GM19023 (cell line): ENCODE data around the gene E2F6.

ENCODE experiments used
- ATAC-seq: cut with Tn5 transposase; IDR thresholded peaks from one replicate; pipeline ENCODE4 v1.9.1; 2021; ENCODE audit warnings: mild to moderate bottlenecking, moderate library complexity; ENCODE audit not compliant: unreplicated experiment

Gene E2F6

DNA sequence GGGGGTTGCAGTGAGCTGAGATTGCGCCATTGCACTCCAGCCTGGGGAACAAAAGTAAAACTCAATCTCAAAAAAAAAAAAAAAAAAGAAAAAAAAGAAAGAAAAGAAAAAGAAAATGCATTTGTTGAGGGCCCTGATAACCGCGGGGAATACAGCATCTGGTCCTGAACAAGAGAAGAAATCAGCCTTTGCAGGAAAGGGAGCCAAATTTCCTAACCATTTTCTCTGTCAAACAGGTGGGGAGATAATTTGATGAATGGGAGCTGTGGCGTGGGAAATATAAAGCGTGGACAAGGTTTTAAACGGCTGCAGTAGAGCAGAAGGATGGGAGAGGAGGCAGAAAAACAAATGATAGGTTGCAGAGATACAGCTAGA is 864 bp downstream of the E2F6 start:
- no peak for ATAC-seq

DNA sequence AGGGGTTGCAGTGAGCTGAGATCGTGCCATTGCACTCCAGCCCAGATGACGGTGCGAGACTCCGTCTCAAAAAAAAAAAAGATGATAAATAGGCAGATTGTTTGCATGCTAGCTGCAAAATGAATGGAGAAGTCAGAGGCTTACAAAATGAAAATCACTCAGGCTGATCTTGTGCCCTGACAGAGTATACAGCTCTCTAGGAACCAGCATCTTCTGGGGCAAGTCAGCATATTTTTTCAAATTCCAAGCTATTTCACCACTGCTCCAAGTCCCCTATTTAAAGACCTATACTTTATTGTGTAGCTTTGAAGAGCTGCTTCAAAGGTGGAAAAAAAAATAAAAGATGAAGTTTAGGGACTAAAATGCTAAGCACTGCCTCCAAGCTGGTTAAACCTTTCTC is 6.1 kb downstream of the E2F6 start:
- no peak for ATAC-seq

DNA sequence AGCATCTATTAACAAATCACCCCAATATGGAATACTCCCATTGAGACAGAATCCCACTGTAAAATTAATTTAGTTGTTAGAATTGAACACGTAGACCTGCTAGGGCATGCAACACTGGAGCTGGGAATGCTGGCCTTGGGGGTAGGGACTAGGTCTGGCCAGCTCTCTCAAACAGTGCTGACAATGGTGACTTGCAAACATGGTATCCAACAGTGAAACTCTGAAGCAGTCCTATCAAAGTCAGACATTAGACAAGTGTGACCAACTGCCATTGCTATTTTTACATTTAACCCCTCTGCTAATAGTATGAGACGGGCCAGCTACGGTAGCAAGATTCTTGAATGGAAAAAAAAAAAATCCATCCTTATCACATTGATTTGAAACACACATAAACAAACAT is 7.2 kb downstream of the E2F6 start:
- ATAC-seq = no peak

DNA sequence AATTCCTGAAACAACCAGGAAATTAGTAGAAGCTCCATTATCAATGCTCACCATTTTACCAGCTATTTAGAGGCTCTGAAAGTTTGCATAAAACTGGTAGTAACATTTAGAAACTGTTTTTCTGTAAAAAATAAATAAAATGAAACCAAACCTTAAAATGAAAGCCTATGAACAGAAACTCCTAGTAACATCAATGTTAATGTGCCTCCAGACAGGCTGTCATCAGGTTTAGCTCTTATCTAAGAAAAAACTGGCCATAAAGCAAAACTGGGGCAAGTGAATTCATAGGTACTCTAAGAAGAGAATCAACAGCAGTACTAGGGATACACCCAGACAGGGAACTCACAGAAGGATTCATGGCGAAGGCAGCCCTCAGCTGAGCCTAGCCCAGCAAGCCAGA is 8.0 kb downstream of the E2F6 start:
- no peak for ATAC-seq

DNA sequence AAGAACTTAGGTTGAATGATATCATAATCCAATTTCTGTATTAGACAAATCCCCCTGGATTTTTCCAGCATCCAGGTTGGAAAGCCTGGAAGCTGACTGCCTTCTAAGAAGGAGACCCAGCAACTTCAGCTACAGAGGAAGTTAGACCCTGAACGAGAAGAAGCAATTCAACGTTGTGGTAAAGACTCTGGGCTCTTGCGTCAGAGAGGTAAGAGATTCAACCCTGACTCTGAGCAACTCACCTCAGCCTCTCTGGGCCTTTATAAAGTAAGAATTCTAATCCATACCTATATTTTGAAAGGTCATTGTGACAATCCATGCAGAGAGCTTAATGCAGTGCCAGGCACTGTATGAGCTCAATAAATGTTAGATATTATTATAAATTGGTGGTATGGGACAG is 9.7 kb downstream of the E2F6 start:
- ATAC-seq = no peak

DNA sequence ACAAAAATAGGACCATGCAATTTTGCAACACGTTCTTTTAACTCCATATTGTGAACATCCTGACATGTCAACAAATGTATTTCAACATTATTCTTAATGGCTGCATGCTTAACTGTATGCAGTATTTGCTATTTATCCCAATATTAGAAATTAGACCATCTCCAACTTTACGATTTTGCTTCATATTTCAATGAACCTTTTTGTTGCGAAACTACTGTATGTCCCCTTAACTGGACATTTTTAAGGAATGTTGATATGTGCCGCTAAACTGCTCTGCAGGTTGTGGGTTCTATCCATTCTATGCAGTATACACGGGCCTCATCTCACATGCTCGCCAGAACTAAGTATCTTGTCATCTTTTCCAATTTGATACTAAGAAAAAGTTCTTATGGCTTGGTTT is 11.1 kb downstream of the E2F6 start:
- no peak for ATAC-seq

DNA sequence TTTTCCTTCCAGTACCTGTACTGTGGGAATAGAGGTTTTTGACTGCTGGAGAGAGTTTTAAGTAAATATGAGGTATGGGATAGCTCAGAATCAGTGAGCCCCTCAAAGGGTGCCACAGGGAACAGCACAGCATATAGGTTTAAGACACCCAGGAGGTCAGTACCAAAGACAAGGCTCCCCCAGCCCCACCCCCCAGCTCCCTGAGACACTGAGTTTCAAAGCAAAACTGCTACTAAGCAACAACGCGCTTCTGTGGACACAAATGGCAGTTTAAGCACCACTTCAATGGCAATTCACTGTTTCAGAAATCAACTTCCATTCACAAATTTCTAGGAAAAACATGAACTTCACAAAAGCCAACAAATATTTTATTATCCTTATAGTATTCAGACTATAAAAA is 15.2 kb downstream of the E2F6 start:
- ATAC-seq = no peak

DNA sequence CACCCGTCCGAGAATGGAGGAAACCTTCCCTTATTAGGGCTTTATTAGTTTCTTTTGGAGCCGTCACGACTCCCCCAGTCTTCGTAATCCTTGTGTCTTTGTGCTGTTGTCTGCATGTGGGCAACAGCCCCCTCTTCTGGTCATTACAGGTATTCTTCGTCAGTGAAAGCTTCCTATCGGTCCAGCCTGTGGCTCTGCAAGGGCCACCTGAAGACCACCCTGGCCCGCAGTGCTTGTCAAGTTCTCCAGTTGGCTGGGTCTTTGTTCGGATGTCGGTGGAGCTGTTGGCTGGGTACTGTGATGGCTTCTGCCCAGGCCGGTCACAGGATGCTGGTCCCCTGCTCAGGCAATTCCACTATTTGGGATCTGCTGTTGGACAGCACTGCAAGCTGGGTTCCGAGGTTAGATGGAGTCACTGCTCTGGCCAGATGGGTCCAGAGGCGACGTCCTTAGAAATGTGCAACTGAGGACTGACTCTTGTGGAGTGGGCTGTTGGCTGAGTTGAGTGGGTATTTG is 19.2 kb downstream of the E2F6 start:
- ATAC-seq = no peak

DNA sequence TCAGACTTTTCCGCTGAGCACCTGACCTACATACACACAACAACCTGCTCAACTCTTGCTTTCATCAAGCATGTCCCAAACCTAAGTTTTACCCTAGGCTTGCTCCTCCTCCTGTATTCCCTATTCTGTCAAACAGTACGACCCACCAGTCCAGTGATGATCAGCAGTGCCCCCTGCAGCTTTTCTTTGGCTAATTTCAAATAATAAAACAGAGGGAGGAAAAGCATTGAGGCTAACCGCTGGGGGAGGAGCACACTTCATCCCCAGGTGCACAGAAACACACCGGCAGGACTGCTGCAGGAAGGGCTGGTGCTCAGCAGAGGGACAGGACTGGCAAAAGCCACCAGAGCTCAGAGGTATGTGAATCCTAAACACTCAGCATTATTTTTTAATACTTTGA is 21.2 kb downstream of the E2F6 start:
- ATAC-seq = no peak

DNA sequence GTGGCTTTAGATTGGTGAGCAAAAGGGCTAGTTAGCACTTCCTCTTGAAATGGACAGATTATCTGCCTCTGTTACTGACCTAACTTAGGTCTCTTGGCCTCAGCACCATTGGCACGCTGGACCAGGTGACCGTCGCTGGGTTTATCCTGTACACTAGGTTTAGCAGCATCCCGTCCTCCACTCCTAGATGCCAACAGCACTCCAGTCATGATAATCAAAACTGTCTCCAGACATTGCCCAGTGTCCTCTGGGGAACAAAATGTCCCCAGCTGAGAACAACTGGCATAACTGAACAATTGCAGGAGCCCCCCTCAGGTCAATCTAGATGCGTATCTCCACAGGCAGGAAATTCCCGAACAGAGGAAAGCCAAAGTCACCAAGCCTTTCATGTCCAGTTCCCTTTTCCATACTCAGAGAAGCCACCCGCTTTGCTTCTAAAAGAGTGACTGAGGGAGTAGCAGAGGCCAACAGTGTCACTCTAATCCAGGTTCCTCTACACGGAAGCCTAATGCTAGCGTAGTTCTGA is 27.3 kb downstream of the E2F6 start:
- ATAC-seq = no peak

DNA sequence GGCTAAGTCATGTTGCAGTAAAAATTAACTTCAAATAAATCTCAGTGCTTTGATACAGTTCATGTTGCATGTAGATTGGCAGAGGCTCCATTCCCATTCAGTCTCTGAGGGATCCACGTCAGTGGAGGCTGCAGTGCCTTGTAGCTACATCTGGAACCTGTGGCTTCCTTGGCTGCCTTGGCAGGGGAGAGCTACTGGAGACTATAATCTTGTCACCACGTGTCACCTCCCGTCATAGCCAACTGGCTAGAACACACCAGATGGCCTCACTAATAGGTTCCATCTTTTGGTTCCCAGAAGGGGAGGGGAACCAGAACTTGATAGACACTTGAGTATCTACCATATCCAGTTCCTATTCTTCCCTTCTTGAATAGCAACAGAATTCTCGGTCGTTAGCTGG is 28.4 kb downstream of the E2F6 start:
- no peak for ATAC-seq

DNA sequence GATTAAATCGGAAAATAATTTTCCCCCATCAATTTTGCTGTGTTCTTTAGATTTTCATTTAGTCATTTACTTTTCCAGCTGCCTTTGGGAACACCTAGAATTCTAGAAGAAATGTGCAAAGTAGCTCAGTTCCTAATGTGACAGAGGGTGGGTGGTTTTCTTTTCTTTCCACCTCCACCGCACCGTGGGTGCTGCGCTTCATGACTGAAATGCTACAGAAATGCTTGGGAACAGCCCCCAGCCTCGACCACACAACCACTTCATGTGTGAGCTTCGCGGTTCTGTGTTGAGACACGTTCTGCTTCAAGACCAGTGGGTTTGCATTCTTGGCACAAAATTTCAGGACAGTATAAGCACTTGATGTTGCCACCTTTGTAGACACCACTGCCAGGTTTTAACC is 30.9 kb downstream of the E2F6 start:
- no peak for ATAC-seq

DNA sequence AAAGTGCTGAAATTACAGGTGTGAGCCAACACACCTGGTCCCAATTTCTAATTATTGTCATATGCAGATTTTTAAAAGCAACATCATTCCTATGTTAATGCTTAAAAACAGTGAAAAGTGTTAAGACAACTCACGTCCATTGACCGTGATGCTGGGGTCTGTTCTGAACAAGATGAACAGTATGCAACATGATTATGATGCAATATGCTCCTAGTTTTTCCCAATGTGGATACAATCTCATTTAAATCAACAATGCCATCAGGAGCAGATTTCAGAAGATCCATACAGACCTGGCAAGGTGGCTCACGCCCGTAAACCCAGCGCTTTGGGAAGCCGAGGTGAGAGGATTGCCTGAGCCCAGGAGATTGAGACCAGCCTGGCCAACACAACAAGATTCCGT is 31.5 kb downstream of the E2F6 start:
- no peak for ATAC-seq

DNA sequence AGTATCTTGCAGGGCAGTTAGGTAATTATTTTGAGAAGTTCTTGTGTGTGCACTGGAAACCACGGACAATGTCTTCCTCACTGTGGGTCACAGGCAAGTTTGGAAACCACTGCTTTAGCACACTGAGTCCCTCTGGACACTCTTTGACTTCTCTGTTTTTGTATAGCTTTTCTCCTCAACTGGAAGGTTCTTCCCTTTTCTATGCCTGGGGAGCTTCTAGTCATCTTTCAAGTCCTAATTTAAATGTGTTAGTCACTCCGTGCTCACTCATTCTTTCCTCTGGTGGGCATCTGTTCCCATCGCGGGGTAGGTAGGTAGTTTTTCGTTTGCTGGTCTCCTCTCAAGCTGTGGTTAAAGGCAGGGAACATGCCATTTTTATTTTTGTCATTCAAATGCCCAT is 32.1 kb downstream of the E2F6 start:
- ATAC-seq = no peak

DNA sequence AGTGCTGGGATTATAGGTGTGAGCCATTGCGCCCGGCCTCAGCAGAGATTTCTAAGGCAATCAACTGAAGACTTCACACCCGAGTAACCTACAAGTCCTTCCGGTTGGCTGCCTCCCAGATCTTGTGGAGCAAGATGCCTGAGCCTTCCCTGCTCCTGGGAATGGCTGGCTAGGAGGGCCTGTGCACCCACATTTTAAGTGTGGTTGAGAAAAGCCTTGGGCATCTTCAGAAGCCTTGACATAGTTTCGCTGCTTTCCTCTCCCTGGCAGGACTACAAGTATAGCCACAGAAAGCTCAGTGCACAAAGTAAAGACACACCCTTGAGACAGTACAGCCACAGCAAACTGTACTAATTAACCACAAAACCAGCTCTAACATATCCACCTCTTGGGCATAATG is 35.2 kb downstream of the E2F6 start:
- no peak for ATAC-seq

DNA sequence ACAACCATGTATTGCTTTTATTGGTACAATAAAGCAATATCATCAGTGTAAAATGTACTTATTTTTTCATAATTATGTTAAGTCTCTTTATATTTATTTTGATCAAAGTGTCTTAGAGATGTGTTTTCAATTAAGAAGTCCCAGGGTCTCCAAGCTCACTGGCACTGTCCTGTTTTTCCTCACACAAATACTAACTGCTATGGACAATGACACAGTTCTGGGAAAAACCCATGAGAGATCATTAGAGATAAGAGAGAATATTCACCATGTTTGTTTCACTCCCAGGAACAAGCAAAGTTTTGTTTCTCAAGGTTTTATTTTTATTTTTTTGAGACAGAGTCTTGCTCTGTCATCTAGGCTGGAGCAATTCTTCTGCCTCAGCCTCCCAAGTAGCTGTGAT is 38.7 kb downstream of the E2F6 start:
- no peak for ATAC-seq

DNA sequence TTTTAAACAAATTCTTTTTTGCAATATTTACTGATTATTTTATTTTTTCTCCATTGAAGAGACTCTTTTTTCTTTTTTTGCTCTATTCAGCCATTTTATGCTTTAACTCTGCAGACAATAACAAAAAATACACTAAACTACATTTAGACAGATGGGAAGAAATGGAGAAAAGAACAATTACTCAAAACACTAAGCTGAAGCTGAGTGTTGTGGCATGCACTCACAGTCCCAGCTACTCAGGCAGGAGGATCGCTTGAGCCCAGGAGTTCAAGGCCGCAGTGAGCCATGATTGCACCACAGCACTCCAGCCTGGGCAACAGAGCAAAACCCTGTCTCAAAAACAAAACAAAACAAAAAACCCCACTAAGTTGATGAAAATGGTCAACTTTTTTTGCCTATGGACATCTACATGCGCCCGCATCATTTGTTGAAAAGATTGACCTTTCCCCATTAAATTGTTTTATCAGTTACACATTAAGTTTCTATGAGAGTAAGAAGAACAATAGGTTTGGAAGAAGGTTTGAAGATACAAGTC is 43.0 kb downstream of the E2F6 start:
- ATAC-seq = no peak

DNA sequence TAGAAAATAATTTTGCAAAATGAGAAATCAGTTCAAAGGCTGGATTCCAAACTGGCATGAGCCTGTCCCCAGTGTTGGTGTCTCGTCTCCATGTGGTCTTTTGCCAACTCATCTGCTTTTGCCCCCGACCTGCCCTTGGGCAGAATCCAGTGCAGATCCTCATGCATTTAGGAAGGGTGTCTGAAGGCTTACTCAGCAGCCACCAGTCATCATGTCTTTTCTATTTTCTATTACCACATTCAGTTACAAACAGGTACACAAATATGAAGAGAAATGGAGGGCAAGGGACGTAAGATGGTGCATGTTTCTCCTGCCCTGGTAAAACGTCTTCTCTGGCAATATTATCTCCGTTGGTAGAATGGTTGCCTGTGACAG is 43.5 kb downstream of the E2F6 start:
- no peak for ATAC-seq

DNA sequence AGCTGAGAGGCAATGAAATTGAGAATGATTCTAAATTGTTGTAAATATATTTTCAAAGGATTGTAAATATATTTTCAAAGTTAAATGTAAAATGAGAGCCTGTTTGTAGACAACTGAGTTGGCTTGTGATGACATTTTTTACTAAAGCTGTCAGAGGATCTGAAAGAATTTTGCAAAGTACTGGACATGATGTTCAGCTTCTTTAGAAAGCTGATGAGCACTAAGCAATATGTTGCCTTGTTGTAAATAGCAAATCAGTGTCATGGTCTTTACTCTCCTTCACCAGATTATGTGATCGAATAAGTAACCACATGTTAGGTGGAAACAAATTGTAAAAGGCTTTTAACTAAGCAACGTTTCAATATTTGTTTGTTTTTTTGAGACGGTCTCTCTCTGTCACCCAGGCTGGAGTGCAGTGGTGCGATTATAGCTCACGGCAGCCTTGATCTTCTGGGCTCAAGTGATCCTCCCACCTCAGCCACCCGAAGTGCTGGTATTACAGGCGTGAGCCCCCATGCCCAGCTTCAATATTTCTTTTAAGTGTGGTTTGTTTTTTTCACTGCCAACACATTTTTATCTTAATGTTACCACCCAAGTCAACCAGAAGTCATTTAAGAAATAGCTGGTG is 44.0 kb downstream of the E2F6 start:
- no peak for ATAC-seq

DNA sequence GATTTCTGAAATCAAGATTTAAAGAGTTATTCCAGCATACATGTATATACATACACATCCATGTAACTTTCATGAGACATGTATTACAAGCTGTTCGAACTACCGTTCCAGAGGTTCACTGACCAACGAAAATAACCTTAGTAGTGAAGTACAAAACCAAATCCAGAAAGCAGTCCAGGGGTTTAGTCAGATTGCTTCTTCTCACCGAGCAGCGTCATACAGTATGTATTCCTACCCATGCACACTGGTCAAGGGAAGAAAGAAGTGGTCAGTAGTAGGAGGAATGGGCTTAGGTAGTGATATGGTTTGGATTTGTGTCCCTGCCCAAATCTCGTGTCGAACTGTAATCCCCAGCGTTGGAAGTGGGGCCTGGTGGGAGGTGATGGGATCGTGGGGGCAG is 45.3 kb downstream of the E2F6 start:
- no peak for ATAC-seq

DNA sequence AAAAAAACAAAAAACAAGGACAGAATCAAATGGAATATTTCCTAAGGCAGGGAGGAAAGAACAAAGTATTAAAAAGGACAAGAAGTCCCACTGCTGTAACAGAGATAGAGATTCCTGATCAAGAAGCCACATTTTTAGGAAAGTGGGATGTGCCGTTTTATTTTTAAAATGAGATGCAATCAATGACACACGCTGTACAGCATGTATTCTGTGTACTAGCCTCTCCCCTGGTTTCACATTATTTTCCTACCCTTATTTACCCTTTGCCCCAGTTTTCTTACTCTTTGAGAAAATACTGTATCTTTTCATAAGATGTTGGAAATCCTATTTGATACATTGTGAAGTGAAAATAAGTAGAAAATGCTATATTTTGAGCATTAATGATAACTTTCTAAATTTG is 45.8 kb downstream of the E2F6 start:
- no peak for ATAC-seq

DNA sequence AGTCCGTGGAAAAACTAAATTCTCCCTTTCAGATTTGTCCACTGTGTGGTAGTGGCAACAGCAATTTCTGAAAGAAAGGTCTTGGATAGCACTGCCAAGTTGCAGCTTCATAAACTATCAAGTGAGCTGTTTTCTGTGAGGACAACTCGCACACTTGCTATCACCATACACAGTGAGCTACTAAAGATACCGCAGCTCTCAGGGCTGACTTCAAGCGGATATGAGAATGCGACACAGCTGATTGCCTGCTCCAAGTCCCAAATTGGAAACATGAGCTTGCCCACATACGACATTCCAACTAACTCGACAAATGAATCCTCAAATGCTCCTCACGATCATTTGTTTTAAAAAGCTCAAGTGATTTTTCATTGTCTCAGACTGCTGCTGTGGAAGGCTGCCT is 46.2 kb downstream of the E2F6 start:
- ATAC-seq = no peak

DNA sequence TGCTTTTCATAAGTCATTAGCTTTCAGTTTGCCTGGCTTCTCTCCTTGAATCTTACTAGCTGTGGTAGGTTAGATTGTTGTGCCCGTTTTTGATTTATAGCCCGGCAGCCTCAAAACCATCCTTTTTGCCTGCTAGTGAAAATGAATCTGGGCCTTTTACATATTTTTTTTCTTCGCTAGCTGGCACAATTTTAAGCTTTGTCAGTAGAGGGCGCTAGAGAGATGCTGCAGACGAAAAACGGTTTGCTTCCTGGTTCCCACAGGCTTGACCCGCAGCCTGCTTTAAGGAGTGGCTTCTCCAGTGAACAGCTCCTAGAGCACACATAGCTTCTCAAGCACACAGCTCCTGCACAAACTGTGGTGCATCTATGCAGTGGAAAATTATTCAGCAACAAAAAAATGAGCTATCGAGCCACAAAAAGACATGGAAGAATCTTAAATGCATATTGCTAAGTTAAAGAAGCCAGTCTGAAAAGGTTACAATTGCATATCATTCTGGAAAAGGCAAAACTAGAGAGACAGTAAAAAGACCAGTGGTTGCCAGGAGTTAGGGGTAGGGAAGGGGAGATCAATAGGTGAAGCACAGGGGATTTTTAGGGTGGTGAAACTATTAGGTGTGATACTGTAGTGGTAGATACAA is 47.9 kb downstream of the E2F6 start:
- no peak for ATAC-seq
